ENCODE results near the gene CTXN2. TPM values are rescaled to one million over a fixed set of nuclear protein-coding genes. Genes with fewer than 3 reads are reported as not detected.

Gene CTXN2
- total and polyA plus RNA-seq, 9 of the 15 experiments (the other 6 are each of a cell fraction or from before 2014, with no cell fraction given): not detected

- TF ChIP-seq SFPQ (IDR thresholded peaks at IDR 0.05; ENCODE audit: low read depth, low read length) (no peak), KDM4B (IDR thresholded peaks at IDR 0.05; ENCODE audit: borderline replicate concordance in 2 of 2, low read depth in 1 of 2) (no peak), ZNF584 (CRISPR knock-in tag; IDR thresholded peaks at IDR 0.05; ENCODE audit: low read depth) (no peak)
Measured at GRCh38 chr15:48253172-48253571, 61.7 kb downstream of the CTXN2 start (continued).

Other genes with a start within 250 kb of the CTXN2 start
- not detected in 2 replicates for gene SLC24A5, start 70.7 kb upstream of the CTXN2 start, total RNA-seq (2014; rRNA removed)
- gene SLC24A5, start 70.7 kb upstream of the CTXN2 start, total RNA-seq (2014; rRNA removed; fragmentation: Illumina TruSeq; extraction: Trizol): not detected in 2 replicates
- not detected in 2 replicates for gene SLC24A5, start 70.7 kb upstream of the CTXN2 start, total RNA-seq (2015; rRNA removed; fragmentation: Illumina TruSeq; extraction: Trizol)
- gene SLC24A5, start 70.7 kb upstream of the CTXN2 start, total RNA-seq (2021): not detected in 2 replicates
- gene SLC24A5, start 70.7 kb upstream of the CTXN2 start, polyA plus RNA-seq (2011; rRNA removed): not detected in 2 replicates
- gene SLC24A5, start 70.7 kb upstream of the CTXN2 start, polyA plus RNA-seq (2014; fragmentation: Illumina TruSeq; extraction: Trizol): not detected in 2 replicates
- gene SLC24A5, start 70.7 kb upstream of the CTXN2 start, polyA plus RNA-seq (2014; fragmentation: Nextera tagmentation; extraction: Ambion mirVana): not detected
- gene SLC24A5, start 70.7 kb upstream of the CTXN2 start, polyA plus RNA-seq (2014; rRNA removed): not detected in 2 replicates
- gene MYEF2, start 13.4 kb upstream of the CTXN2 start, total RNA-seq (2014; rRNA removed): 0.08 and 0.09 TPM in 2 replicates
- gene MYEF2, start 13.4 kb upstream of the CTXN2 start, total RNA-seq (2014; rRNA removed; fragmentation: Illumina TruSeq; extraction: Trizol): 0.25 and 0.32 TPM in 2 replicates
- 0.04 and 0.36 TPM in 2 replicates for gene MYEF2, start 13.4 kb upstream of the CTXN2 start, total RNA-seq (2015; rRNA removed; fragmentation: Illumina TruSeq; extraction: Trizol)
- 0.29 and 0.65 TPM in 2 replicates for gene MYEF2, start 13.4 kb upstream of the CTXN2 start, total RNA-seq (2021)
- 0.03 and 0.18 TPM in 2 replicates for gene MYEF2, start 13.4 kb upstream of the CTXN2 start, polyA plus RNA-seq (2011; rRNA removed)
- 0.19 TPM in 1 of 2 replicates, not detected in the other for gene MYEF2, start 13.4 kb upstream of the CTXN2 start, polyA plus RNA-seq (2014; fragmentation: Illumina TruSeq; extraction: Trizol)
- gene MYEF2, start 13.4 kb upstream of the CTXN2 start, polyA plus RNA-seq (2014; fragmentation: Nextera tagmentation; extraction: Ambion mirVana): under 1 TPM; 0.03 to 0.06 TPM
- gene MYEF2, start 13.4 kb upstream of the CTXN2 start, polyA plus RNA-seq (2014; rRNA removed): 0.82 TPM in 1 of 2 replicates, not detected in the other
- not detected in 2 replicates for gene SLC12A1, start 14.6 kb downstream of the CTXN2 start, total RNA-seq (2014; rRNA removed)
- gene SLC12A1, start 14.6 kb downstream of the CTXN2 start, total RNA-seq (2014; rRNA removed; fragmentation: Illumina TruSeq; extraction: Trizol): not detected in 2 replicates
- not detected in 2 replicates for gene SLC12A1, start 14.6 kb downstream of the CTXN2 start, total RNA-seq (2015; rRNA removed; fragmentation: Illumina TruSeq; extraction: Trizol)
- gene SLC12A1, start 14.6 kb downstream of the CTXN2 start, total RNA-seq (2021): not detected in 2 replicates
- not detected in 2 replicates for gene SLC12A1, start 14.6 kb downstream of the CTXN2 start, polyA plus RNA-seq (2011; rRNA removed)
- not detected in 2 replicates for gene SLC12A1, start 14.6 kb downstream of the CTXN2 start, polyA plus RNA-seq (2014; fragmentation: Illumina TruSeq; extraction: Trizol)
- gene SLC12A1, start 14.6 kb downstream of the CTXN2 start, polyA plus RNA-seq (2014; fragmentation: Nextera tagmentation; extraction: Ambion mirVana): not detected
- not detected in 2 replicates for gene SLC12A1, start 14.6 kb downstream of the CTXN2 start, polyA plus RNA-seq (2014; rRNA removed)
- 93.1 and 104 TPM in 2 replicates for gene DUT, start 139.8 kb downstream of the CTXN2 start, total RNA-seq (2014; rRNA removed)
- gene DUT, start 139.8 kb downstream of the CTXN2 start, total RNA-seq (2014; rRNA removed; fragmentation: Illumina TruSeq; extraction: Trizol): 96.7 and 126 TPM in 2 replicates
- gene DUT, start 139.8 kb downstream of the CTXN2 start, total RNA-seq (2015; rRNA removed; fragmentation: Illumina TruSeq; extraction: Trizol): 76.0 and 81.4 TPM in 2 replicates
- 235 TPM in 2 replicates for gene DUT, start 139.8 kb downstream of the CTXN2 start, total RNA-seq (2021)
- gene DUT, start 139.8 kb downstream of the CTXN2 start, polyA plus RNA-seq (2011; rRNA removed): 73.2 and 94.9 TPM in 2 replicates
- 111 and 112 TPM in 2 replicates for gene DUT, start 139.8 kb downstream of the CTXN2 start, polyA plus RNA-seq (2014; fragmentation: Illumina TruSeq; extraction: Trizol)
- 10 to 100 TPM; 13.9 to 16.7 TPM for gene DUT, start 139.8 kb downstream of the CTXN2 start, polyA plus RNA-seq (2014; fragmentation: Nextera tagmentation; extraction: Ambion mirVana)
- gene DUT, start 139.8 kb downstream of the CTXN2 start, polyA plus RNA-seq (2014; rRNA removed): 124 and 139 TPM in 2 replicates

Data from K562 (cell line).